ENCODE measurements around the gene ELF2.
"Not testable (repeated sequence)": the region's sequence is repeated elsewhere in the genome, so short reads cannot be mapped to it uniquely, and the experiment has no call there.

The ELF2 gene

DNA sequence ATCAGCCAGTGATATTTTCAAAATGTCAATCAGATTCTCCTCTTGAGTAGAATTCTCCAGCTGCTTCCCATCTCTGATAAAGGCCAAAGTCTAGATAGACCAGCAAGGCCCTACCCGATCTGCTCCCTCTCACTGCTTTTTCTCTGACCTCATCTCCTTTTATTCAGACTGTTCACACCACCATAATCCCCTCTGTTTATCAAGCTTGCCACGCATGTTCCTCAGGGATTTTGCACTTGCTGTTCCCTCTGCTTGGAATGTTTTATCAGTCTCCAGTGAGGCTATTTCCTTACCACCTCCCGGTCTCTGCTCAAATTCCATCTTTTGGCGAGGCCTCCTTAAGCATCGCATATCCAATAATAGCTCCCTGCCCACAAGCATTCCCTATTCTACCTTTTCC, 141.4 kb downstream of the ELF2 start:
- H3K27me3 ChIP-seq (ENCODE audit: insufficient read depth, low read length, poor library complexity, severe bottlenecking) = no peaks in the 10 kb centered on the region
- no peaks in the 10 kb centered on the region for H3K9me3 ChIP-seq (ENCODE audit: insufficient read depth, low read depth, low read length)
- H3K36me3 ChIP-seq (ENCODE audit: insufficient read depth, low read length) = peaks cover 20% of the 10 kb centered on the region; the same call in 1 of the 2 replicates
- H3K9me2 ChIP-seq (replicated peaks; ENCODE audit: low read depth, low read length) = no peaks in the 10 kb centered on the region
- peaks cover 9% of the 10 kb centered on the region for H3K4me1 ChIP-seq (ENCODE audit: insufficient read depth, low read length, poor library complexity, severe bottlenecking)
- no peak overlapping the region for H2AFZ ChIP-seq (ENCODE audit: low read length)
- no peak overlapping the region for H3K9ac ChIP-seq (ENCODE audit: low read depth, low read length, poor library complexity, severe bottlenecking)
- TF ChIP-seq, protein P1, sequence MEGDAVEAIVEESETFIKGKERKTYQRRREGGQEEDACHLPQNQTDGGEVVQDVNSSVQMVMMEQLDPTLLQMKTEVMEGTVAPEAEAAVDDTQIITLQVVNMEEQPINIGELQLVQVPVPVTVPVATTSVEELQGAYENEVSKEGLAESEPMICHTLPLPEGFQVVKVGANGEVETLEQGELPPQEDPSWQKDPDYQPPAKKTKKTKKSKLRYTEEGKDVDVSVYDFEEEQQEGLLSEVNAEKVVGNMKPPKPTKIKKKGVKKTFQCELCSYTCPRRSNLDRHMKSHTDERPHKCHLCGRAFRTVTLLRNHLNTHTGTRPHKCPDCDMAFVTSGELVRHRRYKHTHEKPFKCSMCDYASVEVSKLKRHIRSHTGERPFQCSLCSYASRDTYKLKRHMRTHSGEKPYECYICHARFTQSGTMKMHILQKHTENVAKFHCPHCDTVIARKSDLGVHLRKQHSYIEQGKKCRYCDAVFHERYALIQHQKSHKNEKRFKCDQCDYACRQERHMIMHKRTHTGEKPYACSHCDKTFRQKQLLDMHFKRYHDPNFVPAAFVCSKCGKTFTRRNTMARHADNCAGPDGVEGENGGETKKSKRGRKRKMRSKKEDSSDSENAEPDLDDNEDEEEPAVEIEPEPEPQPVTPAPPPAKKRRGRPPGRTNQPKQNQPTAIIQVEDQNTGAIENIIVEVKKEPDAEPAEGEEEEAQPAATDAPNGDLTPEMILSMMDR (conservative IDR thresholded peaks at IDR 0.05; ENCODE audit: low read length) = no peak
- TF ChIP-seq EZH2phosphoT487 (IDR thresholded peaks at IDR 0.05; ENCODE audit: borderline replicate concordance) = no peak
- H3K4me2 ChIP-seq (ENCODE audit: low read depth, low read length, poor library complexity, severe bottlenecking) = no peak overlapping the region
- no peaks in the 10 kb centered on the region for H3F3A ChIP-seq (ENCODE audit: low read depth)
- peaks cover 73% of the 10 kb centered on the region for H4K20me1 ChIP-seq (ENCODE audit: insufficient read depth, low read length, poor library complexity, severe bottlenecking)
- peaks cover 96% of the 10 kb centered on the region for H3K79me2 ChIP-seq (ENCODE audit: insufficient read depth, low read length)
- no peak overlapping the region for H3K4me3 ChIP-seq (ENCODE audit: low read length, poor library complexity, severe bottlenecking)

DNA sequence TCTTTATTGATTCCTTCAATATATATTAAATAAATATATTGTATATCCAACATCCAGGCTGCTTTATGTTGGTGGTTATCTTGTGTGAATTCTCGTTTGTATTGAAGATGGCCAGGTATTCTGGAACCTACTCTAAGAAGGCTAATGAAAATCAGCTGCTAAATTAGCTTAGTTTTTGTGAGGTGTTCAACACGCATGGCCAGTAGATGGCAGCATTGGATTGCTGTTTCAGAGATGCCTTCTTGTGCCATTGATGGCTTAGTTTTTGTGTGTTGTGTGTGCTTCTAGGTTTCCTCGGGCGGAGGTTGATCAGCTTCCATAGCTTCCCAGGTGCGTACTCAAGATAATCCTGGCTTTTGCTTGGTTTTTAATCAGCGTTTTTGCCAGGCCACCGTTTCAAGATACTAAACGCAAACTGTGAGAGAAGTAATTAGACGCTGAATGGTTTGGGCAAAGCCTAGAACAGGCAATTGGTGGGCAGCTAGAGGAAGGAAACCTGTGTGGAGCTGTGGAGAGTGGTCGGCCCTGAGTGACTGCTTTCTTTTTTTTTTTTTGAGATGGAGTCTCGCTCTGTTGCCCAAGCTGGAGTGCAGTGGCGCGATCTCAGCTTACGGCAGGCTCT, 146.3 kb downstream of the ELF2 start:
- Histone ChIP-seq H3K9me2 (replicated peaks; ENCODE audit: low read depth, low read length) (no peaks in the 10 kb centered on the region), H3K4me3 (ENCODE audit: low read length, poor library complexity, severe bottlenecking) (no peak overlapping the region), H3K36me3 (ENCODE audit: insufficient read depth, low read length) (peaks cover 8% of the 10 kb centered on the region; the same call in 1 of the 2 replicates), H3F3A (ENCODE audit: low read depth) (no peaks in the 10 kb centered on the region), H4K20me1 (ENCODE audit: insufficient read depth, low read length, poor library complexity, severe bottlenecking) (peaks cover 58% of the 10 kb centered on the region), H3K4me2 (ENCODE audit: low read depth, low read length, poor library complexity, severe bottlenecking) (no peak overlapping the region), H3K27me3 (ENCODE audit: insufficient read depth, low read length, poor library complexity, severe bottlenecking) (no peaks in the 10 kb centered on the region), H3K79me2 (ENCODE audit: insufficient read depth, low read length) (peaks cover 94% of the 10 kb centered on the region), H3K9ac (ENCODE audit: low read depth, low read length, poor library complexity, severe bottlenecking) (no peak overlapping the region), H2AFZ (ENCODE audit: low read length) (no peak overlapping the region), H3K4me1 (ENCODE audit: insufficient read depth, low read length, poor library complexity, severe bottlenecking) (no peaks in the 10 kb centered on the region), H3K9me3 (ENCODE audit: insufficient read depth, low read depth, low read length) (no peaks in the 10 kb centered on the region)
- TF ChIP-seq EZH2phosphoT487 (IDR thresholded peaks at IDR 0.05; ENCODE audit: borderline replicate concordance) = no peak
- TF ChIP-seq, protein P1 (conservative IDR thresholded peaks at IDR 0.05; ENCODE audit: low read length) = peak; percentile 79

DNA sequence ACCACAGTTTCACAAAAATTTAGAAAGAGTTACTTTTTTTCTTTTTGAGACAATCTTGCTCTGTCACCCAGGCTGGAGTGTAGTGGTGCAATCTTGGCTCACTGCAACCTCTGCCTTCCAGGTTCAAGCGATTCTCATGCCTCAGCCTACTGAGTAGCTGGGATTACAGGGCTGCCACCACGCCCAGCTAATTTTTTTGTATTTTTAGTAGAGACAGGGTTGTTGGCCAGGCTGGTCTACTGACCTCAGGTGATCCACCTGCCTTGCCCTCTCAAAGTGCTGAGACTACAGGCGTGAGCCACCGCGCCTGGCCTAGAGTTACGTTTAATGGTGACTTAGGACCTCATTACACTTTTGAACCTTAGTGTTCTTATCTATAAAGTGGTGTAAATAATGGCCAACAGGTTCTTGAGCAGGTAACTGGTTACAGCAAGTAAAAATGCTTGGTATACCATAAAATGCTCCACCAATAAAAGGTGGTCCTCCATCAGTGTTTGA, 147.1 kb downstream of the ELF2 start:
- H3K36me3 ChIP-seq (ENCODE audit: insufficient read depth, low read length); H3F3A ChIP-seq (ENCODE audit: low read depth); H3K4me3 ChIP-seq (ENCODE audit: low read length, poor library complexity, severe bottlenecking); H3K9me3 ChIP-seq (ENCODE audit: insufficient read depth, low read depth, low read length); H3K4me1 ChIP-seq (ENCODE audit: insufficient read depth, low read length, poor library complexity, severe bottlenecking); H3K27me3 ChIP-seq (ENCODE audit: insufficient read depth, low read length, poor library complexity, severe bottlenecking); H3K9me2 ChIP-seq (replicated peaks; ENCODE audit: low read depth, low read length); H3K9ac ChIP-seq (ENCODE audit: low read depth, low read length, poor library complexity, severe bottlenecking); H2AFZ ChIP-seq (ENCODE audit: low read length); H3K4me2 ChIP-seq (ENCODE audit: low read depth, low read length, poor library complexity, severe bottlenecking): not testable (repeated sequence)
- Histone ChIP-seq H3K79me2 (ENCODE audit: insufficient read depth, low read length) (peaks cover 94% of the 10 kb centered on the region), H4K20me1 (ENCODE audit: insufficient read depth, low read length, poor library complexity, severe bottlenecking) (peaks cover 58% of the 10 kb centered on the region)

DNA sequence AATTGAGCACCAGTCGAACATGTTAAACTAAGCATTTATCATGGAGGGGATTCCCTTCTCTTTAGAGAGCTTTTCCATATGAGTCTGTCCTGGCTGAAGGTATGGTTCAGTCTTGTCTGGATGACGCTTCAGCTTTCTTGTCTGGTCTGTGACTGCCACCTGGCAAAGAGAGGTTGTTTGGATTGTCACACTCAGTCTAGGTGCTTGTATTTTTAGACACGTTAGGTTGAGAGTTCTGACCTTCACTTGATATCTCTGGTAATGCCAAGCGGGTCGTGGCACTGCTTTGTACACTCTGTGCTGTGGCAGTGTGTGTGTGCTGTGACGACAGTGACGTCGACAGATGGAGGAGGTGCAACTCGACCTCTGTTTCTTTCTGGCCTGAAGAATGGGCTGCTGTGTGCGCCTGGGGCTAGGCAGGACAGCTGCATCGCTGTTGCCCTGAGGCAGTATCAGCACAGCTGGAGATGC, 148.8 kb downstream of the ELF2 start:
- TF ChIP-seq EZH2phosphoT487 (IDR thresholded peaks at IDR 0.05; ENCODE audit: borderline replicate concordance) = no peak
- TF ChIP-seq, protein P1 (conservative IDR thresholded peaks at IDR 0.05; ENCODE audit: low read length) = no peak
- Histone ChIP-seq H3K9me3 (ENCODE audit: insufficient read depth, low read depth, low read length) (no peaks in the 10 kb centered on the region), H3K4me2 (ENCODE audit: low read depth, low read length, poor library complexity, severe bottlenecking) (no peak overlapping the region), H4K20me1 (ENCODE audit: insufficient read depth, low read length, poor library complexity, severe bottlenecking) (peaks cover 57% of the 10 kb centered on the region), H3K27me3 (ENCODE audit: insufficient read depth, low read length, poor library complexity, severe bottlenecking) (no peaks in the 10 kb centered on the region), H3F3A (ENCODE audit: low read depth) (no peaks in the 10 kb centered on the region), H3K9me2 (replicated peaks; ENCODE audit: low read depth, low read length) (no peaks in the 10 kb centered on the region), H3K9ac (ENCODE audit: low read depth, low read length, poor library complexity, severe bottlenecking) (no peak overlapping the region), H3K79me2 (ENCODE audit: insufficient read depth, low read length) (peaks cover 94% of the 10 kb centered on the region), H3K4me1 (ENCODE audit: insufficient read depth, low read length, poor library complexity, severe bottlenecking) (peaks cover 15% of the 10 kb centered on the region), H3K4me3 (ENCODE audit: low read length, poor library complexity, severe bottlenecking) (no peak overlapping the region), H2AFZ (ENCODE audit: low read length) (no peak overlapping the region), H3K36me3 (ENCODE audit: insufficient read depth, low read length) (peaks cover 7% of the 10 kb centered on the region; the same call in 1 of the 2 replicates)
